Ovary (tissue), 9 donors: Measurements from ENCODE around the gene CD72. TPM values are rescaled to one million over a fixed set of nuclear protein-coding genes. Genes with fewer than 3 reads are reported as not detected.

Experiments
- DNase-seq, 5 donors: peaks; one replicate each; pipeline ENCODE4 v3.0.0-alpha.2; 2019 to 2020
- H3K27ac ChIP-seq, 2 donors: fragments of 200-600 bp; one replicate each; pipeline versions ENCODE4 v1.5.1 to v1.8.0; 2019 to 2022
- H3K27me3 ChIP-seq: fragments of 200-600 bp; one replicate; pipeline ENCODE4 v1.8.0; 2022
- H3K36me3 ChIP-seq: fragments of 200-600 bp; sonication (generic); one replicate; pipeline ENCODE4 v1.5.1; 2019
- H3K4me1 ChIP-seq: one replicate; pipeline ENCODE4 v1.8.1; 2013; ENCODE audit warnings: mild to moderate bottlenecking, moderate library complexity; ENCODE audit not compliant: insufficient read depth
- H3K4me3 ChIP-seq: fragments of 200-600 bp; sonication (generic); one replicate; pipeline ENCODE4 v1.5.1; 2017
- H3K9me3 ChIP-seq, 2 donors: fragments of 200-600 bp in 1 of 2; sonication (generic) in 1 of 2; one replicate each; pipeline versions ENCODE4 v1.5.1 to v1.8.1; 2013 to 2019; ENCODE audit warnings: mild to moderate bottlenecking in 1 of 2, moderate library complexity in 1 of 2
- EP300 ChIP-seq: sonication (generic); formaldehyde crosslinking; IDR thresholded peaks from one replicate; pipeline ENCODE4 v1.6.1; 2017; ENCODE audit warnings: antibody characterized with exemption
- POLR2A ChIP-seq: fragments of 450-650 bp; IDR thresholded peaks from one replicate; pipeline ENCODE4 v1.6.1; 2017; ENCODE audit warnings: antibody characterized with exemption, mild to moderate bottlenecking, moderate library complexity
- WGBS, 3 donors: extraction: QIAGEN DNeasy Blood & Tissue Kit in 1 of 3; methylation state at CpG; one replicate each; pipeline versions ENCODE4 v1.1.5 to v1.1.7; 2013 to 2017; 5-methylcytosine and 5-hydroxymethylcytosine counted together
- intact Hi-C, 4 donors: fragments of 100-400 bp; cut with DNase I; formaldehyde crosslinking; loops; one replicate each; pipeline versions ENCODE4 v1.11.0 to v1.15.1; 2022 to 2023
- microRNA-seq, 3 donors: library from miRNA; unstranded; fragments of <30 nt; microRNA quantifications; one replicate each; pipeline versions ENCODE4 to v1.2.0, GENCODE V29; 2019 to 2020
- polyA plus RNA-seq, 2 donors: library from polyadenylated mRNA; stranded (reverse); fragments of 200-250 nt in 1 of 2; fragments of 350-450 nt in 1 of 2; fragmentation: Illumina TruSeq in 1 of 2; extraction: RNeasy Lipid Tissue Mini Kit (QIAGEN cat#74804) in 1 of 2; gene quantifications; one replicate each; pipeline ENCODE4 v1.2.3, GENCODE V29; 2013 to 2014
- small RNA-seq: library from RNA; depleted of rRNA; stranded (forward); fragments of <200 nt; gene quantifications from one replicate; pipeline ENCODE3, GENCODE V24; 2016
- total RNA-seq, 7 donors: library from RNA; depleted of rRNA in 2 of 7; stranded (reverse); fragments of >200 nt in 2 of 7; fragmentation: NEBNext Ultra II Directional in 3 of 7; extraction: Animal tissue kit (Norgen Biotek cat#: 25700) in 3 of 7; gene quantifications; one replicate each; pipeline versions ENCODE4 v1.1.0 to v1.2.4, GENCODE V29; 2016 to 2023
- TF ChIP-seq, protein P1 (sequence below), 3 donors: fragments of 450-650 bp in 2 of 3; fragments of 200-600 bp in 1 of 3; IDR thresholded peaks; one replicate each; pipeline versions ENCODE4 v1.5.1 to v1.8.0; 2016 to 2022; ENCODE audit warnings: antibody characterized with exemption in 3 of 3, mild to moderate bottlenecking in 1 of 3
- donor health status: DM: no; HTN: no; CAD: no; lungs with moderate emphysema.
- donor health status: DM: no; HTN: no; CAD: no.
- donor health status: Bipolar disorder and iron deficiency.
- donor health status: DM: yes; HTN: yes; CAD: no.
- donor health status: DM: no; HTN: no; CAD: no.
- donor health status: DM: yes; HTN: yes; CAD: no.

Gene CD72
- total and polyA plus RNA-seq, 9 donors, result 0.28 to 4.1 (median 1.2) TPM

DNA sequence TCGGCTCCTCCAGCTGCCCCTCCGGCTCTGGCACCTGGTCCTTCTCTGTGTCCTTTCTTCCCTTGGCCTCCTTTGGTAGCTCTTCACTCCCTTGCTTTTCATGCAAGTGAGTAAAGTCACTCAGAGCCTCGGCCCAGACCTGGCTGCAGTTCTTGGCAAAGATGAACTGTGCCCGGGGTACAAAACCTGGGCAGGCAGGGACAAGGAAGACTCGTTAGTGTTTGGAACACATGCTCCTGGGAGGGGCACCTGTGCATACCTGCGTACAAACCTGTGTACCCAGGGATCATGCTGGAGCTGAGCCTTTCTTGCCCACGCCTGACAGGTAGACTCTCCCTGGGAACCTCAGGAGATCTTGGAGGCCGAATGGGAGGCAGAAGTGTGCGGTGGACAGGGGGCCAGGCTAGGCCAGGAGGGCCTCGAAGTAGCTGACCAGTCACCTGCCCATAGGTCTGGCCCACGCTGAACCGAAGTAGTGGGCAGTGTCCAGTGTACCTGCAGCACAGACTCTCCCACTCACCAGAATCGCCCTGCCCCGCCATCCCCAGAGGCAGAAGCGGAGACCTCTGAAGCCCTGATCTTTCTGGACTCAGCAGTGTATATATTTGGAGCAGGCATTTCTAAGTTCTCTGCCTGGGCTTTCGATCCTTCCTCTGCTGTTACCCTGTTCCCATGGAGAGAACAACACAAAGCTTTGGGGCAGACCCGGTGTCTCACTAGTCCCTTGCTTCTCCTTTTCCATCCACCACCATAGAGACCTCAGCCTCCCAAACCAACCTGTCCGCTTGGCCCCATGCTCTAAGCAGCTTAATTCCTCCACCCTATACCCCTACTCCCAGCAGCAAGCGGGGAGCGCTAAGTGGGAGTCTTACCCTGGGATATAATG lies 55.1 kb downstream of the CD72 start:
- peak overlapping the region; percentile 12 to 37 for H3K27ac ChIP-seq
- TF ChIP-seq POLR2A (no peak), EP300 (no peak)
- TF ChIP-seq, protein P1, sequence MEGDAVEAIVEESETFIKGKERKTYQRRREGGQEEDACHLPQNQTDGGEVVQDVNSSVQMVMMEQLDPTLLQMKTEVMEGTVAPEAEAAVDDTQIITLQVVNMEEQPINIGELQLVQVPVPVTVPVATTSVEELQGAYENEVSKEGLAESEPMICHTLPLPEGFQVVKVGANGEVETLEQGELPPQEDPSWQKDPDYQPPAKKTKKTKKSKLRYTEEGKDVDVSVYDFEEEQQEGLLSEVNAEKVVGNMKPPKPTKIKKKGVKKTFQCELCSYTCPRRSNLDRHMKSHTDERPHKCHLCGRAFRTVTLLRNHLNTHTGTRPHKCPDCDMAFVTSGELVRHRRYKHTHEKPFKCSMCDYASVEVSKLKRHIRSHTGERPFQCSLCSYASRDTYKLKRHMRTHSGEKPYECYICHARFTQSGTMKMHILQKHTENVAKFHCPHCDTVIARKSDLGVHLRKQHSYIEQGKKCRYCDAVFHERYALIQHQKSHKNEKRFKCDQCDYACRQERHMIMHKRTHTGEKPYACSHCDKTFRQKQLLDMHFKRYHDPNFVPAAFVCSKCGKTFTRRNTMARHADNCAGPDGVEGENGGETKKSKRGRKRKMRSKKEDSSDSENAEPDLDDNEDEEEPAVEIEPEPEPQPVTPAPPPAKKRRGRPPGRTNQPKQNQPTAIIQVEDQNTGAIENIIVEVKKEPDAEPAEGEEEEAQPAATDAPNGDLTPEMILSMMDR (IDR thresholded peaks at IDR 0.05), result no peak
- peaks cover 3% of the 10 kb centered on the region for H3K4me1 ChIP-seq
- WGBS, 3 donors, result 76 to 79% (median 77%) methylated on average over 20 of the region's 20 CpGs
- no peaks in the 10 kb centered on the region for H3K27me3 ChIP-seq
- no peaks in the 10 kb centered on the region for H3K36me3 ChIP-seq
- intact Hi-C loops, result loop anchor here in 1 of 4 donors (2.0 kb wide), 1 partner anchor 448 kb away; the partner anchor contains the start of gene ATOSB
- no peaks in the 10 kb centered on the region for H3K9me3 ChIP-seq
- no peak overlapping the region for H3K4me3 ChIP-seq
- DNase-seq, result no peak

DNA sequence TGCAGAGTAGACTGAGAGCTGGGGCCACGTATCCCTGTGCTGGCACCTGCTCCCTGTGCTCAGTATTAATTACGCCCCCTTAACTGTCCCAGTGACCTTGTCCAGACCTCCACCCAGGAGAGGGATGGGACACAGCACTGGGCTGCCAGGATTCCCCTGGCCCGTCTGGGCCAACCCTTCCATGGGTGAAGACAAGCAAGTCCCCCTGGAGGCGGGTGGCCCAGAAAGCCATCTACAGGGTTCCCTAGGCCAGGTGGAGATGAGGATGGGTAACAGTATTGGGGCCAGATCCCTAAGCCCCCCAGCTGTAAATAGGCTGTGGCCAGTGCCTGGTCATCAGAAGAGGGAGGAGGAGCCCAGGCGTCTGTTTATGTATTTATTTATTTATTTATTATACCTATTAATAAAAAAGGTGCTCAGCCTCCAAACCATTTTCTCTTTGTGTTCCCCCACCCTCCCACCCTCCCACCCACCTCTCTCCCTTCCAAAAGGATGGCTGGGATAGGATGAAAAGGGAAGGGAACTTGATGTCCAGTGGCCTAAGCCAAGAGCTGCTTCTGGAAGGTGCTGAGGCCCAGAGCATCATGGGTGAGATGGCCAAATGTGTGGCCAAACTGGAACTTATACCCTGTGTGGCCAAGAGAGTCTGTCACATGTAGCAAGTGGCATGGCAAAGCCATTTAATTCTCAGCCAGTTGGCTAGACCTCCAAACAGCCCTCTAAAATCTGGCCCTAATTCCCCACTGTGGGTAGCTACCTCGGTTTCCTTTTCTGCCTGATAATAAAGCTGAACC lies 56.5 kb downstream of the CD72 start:
- TF ChIP-seq POLR2A (no peak), EP300 (no peak)
- TF ChIP-seq, protein P1 (IDR thresholded peaks at IDR 0.05), result no peak
- Histone ChIP-seq H3K4me3 (no peak overlapping the region), H3K27ac (no peak overlapping the region), H3K4me1 (peaks cover 3% of the 10 kb centered on the region), H3K27me3 (no peaks in the 10 kb centered on the region), H3K9me3 (no peaks in the 10 kb centered on the region), H3K36me3 (no peaks in the 10 kb centered on the region)
- intact Hi-C loops, result loop anchor here in 1 of 4 donors (2.0 kb wide), 1 partner anchor 447 kb away; the partner anchor contains the start of gene ATOSB
- WGBS, 3 donors, result 77 to 90% (median 77%) methylated on average over 6 of the region's 6 CpGs
- DNase-seq, result no peak

DNA sequence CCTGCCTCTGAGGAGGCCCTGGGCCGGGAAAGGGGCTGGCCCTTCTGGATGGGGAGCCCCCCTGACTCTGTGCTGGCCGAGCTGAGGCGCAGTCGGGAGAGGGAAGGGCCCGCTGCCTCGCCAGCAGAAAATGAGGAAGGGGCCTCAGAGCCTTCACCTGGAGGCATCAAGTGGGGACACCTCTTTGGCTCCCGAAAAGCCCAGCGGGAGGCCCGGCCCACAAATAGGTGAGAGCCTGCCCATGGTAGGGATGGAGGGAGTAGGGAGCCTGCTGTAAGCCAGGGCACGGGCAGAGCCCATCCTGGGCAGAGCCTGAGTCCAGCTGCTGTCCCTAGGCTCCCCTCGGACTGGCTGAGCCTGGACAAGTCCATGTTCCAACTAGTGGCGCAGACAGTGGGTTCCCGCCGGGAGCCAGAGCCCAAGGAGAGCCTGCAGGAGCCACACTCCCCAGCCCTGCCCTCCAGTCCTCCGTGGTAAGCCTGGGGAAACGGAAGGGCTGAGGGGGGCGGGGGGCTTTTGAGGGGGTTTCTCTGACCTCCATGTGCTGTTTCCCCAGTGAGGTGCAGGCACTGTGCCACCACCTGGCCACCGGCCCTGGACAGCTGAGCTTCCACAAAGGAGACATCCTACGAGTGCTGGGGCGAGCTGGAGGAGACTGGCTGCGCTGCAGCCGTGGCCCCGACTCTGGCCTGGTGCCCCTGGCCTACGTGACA lies 57.4 kb downstream of the CD72 start:
- no peaks in the 10 kb centered on the region for H3K27me3 ChIP-seq
- 73 to 75% (median 75%) methylated on average over 24 of the region's 24 CpGs for WGBS, 3 donors
- H3K27ac ChIP-seq, result no peak overlapping the region
- no peaks in the 10 kb centered on the region for H3K9me3 ChIP-seq
- H3K4me1 ChIP-seq, result peaks cover 3% of the 10 kb centered on the region
- intact Hi-C loops, result no loop called here
- H3K36me3 ChIP-seq, result no peaks in the 10 kb centered on the region
- H3K4me3 ChIP-seq, result no peak overlapping the region
- DNase-seq, result no peak
- no peak for TF ChIP-seq POLR2A
- no peak for TF ChIP-seq EP300
- TF ChIP-seq, protein P1 (IDR thresholded peaks at IDR 0.05), result no peak

Small RNA genes within 50 kb of the gene (microRNA-seq; reads per million reads assigned to microRNA genes)
- 0.18 to 0.47 (median 0.38) reads per million in 3 donors for gene MIR4667

Small RNA genes within 50 kb of the gene (small RNA-seq; reads per million reads assigned to genes)
- gene MIR4667 (not detected), gene RMRP (not detected), gene RPS29P17 (not detected)

Other genes with a start within 250 kb of the CD72 start
- gene RUSC2, start 128.3 kb downstream of the CD72 start, total RNA-seq, result 10 to 100 TPM; 13.9 to 41.1 (median 31.7) TPM
- gene RUSC2, start 128.3 kb downstream of the CD72 start, polyA plus RNA-seq, result 10 to 100 TPM in 1 of 2 donors, 1 to 10 TPM in 1; 7.4 to 20.9 TPM
- gene TESK1, start 13.2 kb downstream of the CD72 start, total RNA-seq, result 10 to 100 TPM; 13.2 to 51.1 (median 36.6) TPM
- gene TESK1, start 13.2 kb downstream of the CD72 start, polyA plus RNA-seq, result 10 to 100 TPM; 20.5 to 29.6 TPM
- gene SIT1, start 32.5 kb upstream of the CD72 start, total RNA-seq, result under 1 TPM in 4 of 7 donors, not detected in 3; 0.20 to 0.72 (median 0.56) TPM
- under 1 TPM; 0.29 to 0.82 TPM for gene SIT1, start 32.5 kb upstream of the CD72 start, polyA plus RNA-seq
- over 10,000 TPM in 5 of 7 donors, 1,000 to 10,000 TPM in 2; 3,031 to 27,726 (median 15,130) TPM for gene RMRP, start 39.6 kb upstream of the CD72 start, total RNA-seq
- 100 to 1,000 TPM in 1 of 2 donors, not detected in 1; 126 TPM for gene RMRP, start 39.6 kb upstream of the CD72 start, polyA plus RNA-seq
- gene CCDC107, start 39.9 kb upstream of the CD72 start, total RNA-seq, result 10 to 100 TPM; 14.6 to 29.8 (median 19.1) TPM
- gene CCDC107, start 39.9 kb upstream of the CD72 start, polyA plus RNA-seq, result 10 to 100 TPM; 15.0 to 17.8 TPM
- 1 to 10 TPM in 2 of 7 donors, under 1 TPM in 5; 0.17 to 1.4 (median 0.58) TPM for gene ARHGEF39, start 46.8 kb upstream of the CD72 start, total RNA-seq
- gene ARHGEF39, start 46.8 kb upstream of the CD72 start, polyA plus RNA-seq, result under 1 TPM; 0.17 to 0.52 TPM
- gene CA9, start 55.5 kb upstream of the CD72 start, total RNA-seq, result 10 to 100 TPM in 1 of 7 donors, 1 to 10 TPM in 4, under 1 TPM in 1, not detected in 1; 0.37 to 19.5 (median 1.4) TPM
- gene CA9, start 55.5 kb upstream of the CD72 start, polyA plus RNA-seq, result under 1 TPM; 0.38 to 0.42 TPM
- gene TPM2, start 71.5 kb upstream of the CD72 start, total RNA-seq, result 100 to 1,000 TPM; 179 to 853 (median 309) TPM
- gene TPM2, start 71.5 kb upstream of the CD72 start, polyA plus RNA-seq, result 100 to 1,000 TPM; 526 to 716 TPM
- 100 to 1,000 TPM; 106 to 344 (median 271) TPM for gene TLN1, start 113.8 kb upstream of the CD72 start, total RNA-seq
- 100 to 1,000 TPM; 124 to 292 TPM for gene TLN1, start 113.8 kb upstream of the CD72 start, polyA plus RNA-seq
- 10 to 100 TPM; 31.2 to 41.5 (median 36.6) TPM for gene CREB3, start 114.3 kb upstream of the CD72 start, total RNA-seq
- 10 to 100 TPM; 32.3 to 39.8 TPM for gene CREB3, start 114.3 kb upstream of the CD72 start, polyA plus RNA-seq
- 10 to 100 TPM; 35.1 to 73.2 (median 44.5) TPM for gene GBA2, start 130.8 kb upstream of the CD72 start, total RNA-seq
- gene GBA2, start 130.8 kb upstream of the CD72 start, polyA plus RNA-seq, result 10 to 100 TPM; 27.8 to 54.7 TPM
- 10 to 100 TPM in 6 of 7 donors, 1 to 10 TPM in 1; 9.4 to 32.3 (median 26.6) TPM for gene RGP1, start 130.9 kb upstream of the CD72 start, total RNA-seq
- gene RGP1, start 130.9 kb upstream of the CD72 start, polyA plus RNA-seq, result 10 to 100 TPM; 13.4 to 17.0 TPM
- 1 to 10 TPM in 1 of 7 donors, under 1 TPM in 1, not detected in 5; 0.40 to 4.4 TPM for gene MSMP, start 135.9 kb upstream of the CD72 start, total RNA-seq
- under 1 TPM in 1 of 2 donors, not detected in 1; 0.41 TPM for gene MSMP, start 135.9 kb upstream of the CD72 start, polyA plus RNA-seq
- 10 to 100 TPM in 5 of 7 donors, 1 to 10 TPM in 2; 5.5 to 30.1 (median 18.0) TPM for gene NPR2, start 173.2 kb upstream of the CD72 start, total RNA-seq
- gene NPR2, start 173.2 kb upstream of the CD72 start, polyA plus RNA-seq, result 10 to 100 TPM; 15.4 to 54.4 TPM
- gene SPAG8, start 193.8 kb upstream of the CD72 start, total RNA-seq, result 10 to 100 TPM in 1 of 7 donors, 1 to 10 TPM in 6; 2.1 to 28.1 (median 5.0) TPM
- gene SPAG8, start 193.8 kb upstream of the CD72 start, polyA plus RNA-seq, result 1 to 10 TPM; 2.1 to 3.0 TPM
- gene HINT2, start 196.6 kb upstream of the CD72 start, total RNA-seq, result 10 to 100 TPM; 14.9 to 38.0 (median 24.9) TPM
- 10 to 100 TPM; 26.1 to 36.0 TPM for gene HINT2, start 196.6 kb upstream of the CD72 start, polyA plus RNA-seq
- not detected for gene FAM221B, start 210.3 kb upstream of the CD72 start, total RNA-seq
- not detected for gene FAM221B, start 210.3 kb upstream of the CD72 start, polyA plus RNA-seq
- 10 to 100 TPM; 11.2 to 42.8 (median 37.0) TPM for gene TMEM8B, start 210.8 kb upstream of the CD72 start, total RNA-seq
- 10 to 100 TPM; 17.2 to 20.6 TPM for gene TMEM8B, start 210.8 kb upstream of the CD72 start, polyA plus RNA-seq